Measurements from ENCODE around the gene ZNF628.

GRCh38 chr19:55516878-55517620, 40.6 kb downstream of the ZNF628 start:
- TF ChIP-seq, protein P1, sequence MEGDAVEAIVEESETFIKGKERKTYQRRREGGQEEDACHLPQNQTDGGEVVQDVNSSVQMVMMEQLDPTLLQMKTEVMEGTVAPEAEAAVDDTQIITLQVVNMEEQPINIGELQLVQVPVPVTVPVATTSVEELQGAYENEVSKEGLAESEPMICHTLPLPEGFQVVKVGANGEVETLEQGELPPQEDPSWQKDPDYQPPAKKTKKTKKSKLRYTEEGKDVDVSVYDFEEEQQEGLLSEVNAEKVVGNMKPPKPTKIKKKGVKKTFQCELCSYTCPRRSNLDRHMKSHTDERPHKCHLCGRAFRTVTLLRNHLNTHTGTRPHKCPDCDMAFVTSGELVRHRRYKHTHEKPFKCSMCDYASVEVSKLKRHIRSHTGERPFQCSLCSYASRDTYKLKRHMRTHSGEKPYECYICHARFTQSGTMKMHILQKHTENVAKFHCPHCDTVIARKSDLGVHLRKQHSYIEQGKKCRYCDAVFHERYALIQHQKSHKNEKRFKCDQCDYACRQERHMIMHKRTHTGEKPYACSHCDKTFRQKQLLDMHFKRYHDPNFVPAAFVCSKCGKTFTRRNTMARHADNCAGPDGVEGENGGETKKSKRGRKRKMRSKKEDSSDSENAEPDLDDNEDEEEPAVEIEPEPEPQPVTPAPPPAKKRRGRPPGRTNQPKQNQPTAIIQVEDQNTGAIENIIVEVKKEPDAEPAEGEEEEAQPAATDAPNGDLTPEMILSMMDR (IDR thresholded peaks at IDR 0.05), result peak; percentile 77 to 94 (median 88)
- TF ChIP-seq POLR2A (IDR thresholded peaks at IDR 0.05; ENCODE audit: low read depth) (no peak), POLR2AphosphoS5 (IDR thresholded peaks at IDR 0.05) (peak; percentile 69 to 78), EP300 (IDR thresholded peaks at IDR 0.05) (no peak)
